ENCODE measurements around the gene C11orf42. TPM values are rescaled to one million over a fixed set of nuclear protein-coding genes. Genes with fewer than 3 reads are reported as not detected.
A peak's percentile ranks its signal among the peaks of the same experiment; 100 is the strongest.

The C11orf42 gene
- total RNA-seq, 1 experiment from 2014 or later: not detected

- peak; percentile 73 for DNase-seq
- Histone ChIP-seq H3K9me3 (ENCODE audit: low read length) (no peaks in the 10 kb centered on the region), H3K27ac (ENCODE audit: low read length) (no peak overlapping the region), H3K27me3 (ENCODE audit: low read length) (no peaks in the 10 kb centered on the region), H3K9ac (ENCODE audit: low read length) (no peak overlapping the region), H3K9me2 (replicated peaks; ENCODE audit: insufficient read depth, low read length) (no peaks in the 10 kb centered on the region), H3K4me3 (ENCODE audit: low read length) (no peak overlapping the region), H3K79me2 (ENCODE audit: low read length) (no peaks in the 10 kb centered on the region), H2AFZ (ENCODE audit: low read length) (no peak overlapping the region), H4K20me1 (ENCODE audit: insufficient read depth, low read depth, low read length) (no peaks in the 10 kb centered on the region), H3K4me1 (ENCODE audit: low read length) (no peaks in the 10 kb centered on the region), H3K4me2 (ENCODE audit: low read depth, low read length, poor library complexity, severe bottlenecking) (no peak overlapping the region), H3K36me3 (ENCODE audit: insufficient read depth, low read length) (no peaks in the 10 kb centered on the region)
These were observed 45.9 kb downstream of the C11orf42 start for GRCh38 chr11:6251120-6251733.

DNA sequence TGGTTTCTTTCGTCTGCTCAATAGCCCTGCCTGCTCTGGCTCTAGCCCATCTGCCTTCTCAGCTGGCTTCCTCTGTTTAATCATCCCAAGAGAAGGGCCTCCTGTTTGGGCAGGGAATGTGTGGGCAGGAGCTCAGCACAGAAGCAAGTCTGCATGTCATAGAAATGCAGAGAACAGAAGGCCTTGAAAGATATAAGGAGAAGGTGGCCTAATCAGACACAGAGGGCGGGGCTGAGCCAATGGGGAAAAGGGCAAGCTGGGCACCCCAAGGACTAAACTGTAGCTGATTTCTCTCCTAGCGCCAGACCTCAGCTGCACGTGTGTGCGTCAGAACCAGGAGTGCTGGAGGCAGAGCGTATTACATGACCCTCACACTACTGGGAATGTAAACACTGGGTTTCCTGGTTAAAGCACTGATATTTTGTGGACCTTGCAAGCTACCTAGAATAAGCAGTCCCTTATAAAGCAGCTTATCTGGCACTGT, 46.7 kb downstream of the C11orf42 start:
- Histone ChIP-seq H3K36me3 (ENCODE audit: insufficient read depth, low read length) (no peaks in the 10 kb centered on the region), H3K9me3 (ENCODE audit: low read length) (no peaks in the 10 kb centered on the region), H3K4me1 (ENCODE audit: low read length) (no peaks in the 10 kb centered on the region), H3K27me3 (ENCODE audit: low read length) (no peaks in the 10 kb centered on the region), H4K20me1 (ENCODE audit: insufficient read depth, low read depth, low read length) (no peaks in the 10 kb centered on the region), H2AFZ (ENCODE audit: low read length) (no peak overlapping the region), H3K4me2 (ENCODE audit: low read depth, low read length, poor library complexity, severe bottlenecking) (no peak overlapping the region), H3K9ac (ENCODE audit: low read length) (no peak overlapping the region), H3K4me3 (ENCODE audit: low read length) (no peak overlapping the region), H3K9me2 (replicated peaks; ENCODE audit: insufficient read depth, low read length) (no peaks in the 10 kb centered on the region), H3K27ac (ENCODE audit: low read length) (no peak overlapping the region), H3K79me2 (ENCODE audit: low read length) (no peaks in the 10 kb centered on the region)
- DNase-seq: no peak

- H3K27me3 ChIP-seq (ENCODE audit: low read length): no peaks in the 10 kb centered on the region
These were observed 47.8 kb downstream of the C11orf42 start for GRCh38 chr11:6253197-6253596.

DNA sequence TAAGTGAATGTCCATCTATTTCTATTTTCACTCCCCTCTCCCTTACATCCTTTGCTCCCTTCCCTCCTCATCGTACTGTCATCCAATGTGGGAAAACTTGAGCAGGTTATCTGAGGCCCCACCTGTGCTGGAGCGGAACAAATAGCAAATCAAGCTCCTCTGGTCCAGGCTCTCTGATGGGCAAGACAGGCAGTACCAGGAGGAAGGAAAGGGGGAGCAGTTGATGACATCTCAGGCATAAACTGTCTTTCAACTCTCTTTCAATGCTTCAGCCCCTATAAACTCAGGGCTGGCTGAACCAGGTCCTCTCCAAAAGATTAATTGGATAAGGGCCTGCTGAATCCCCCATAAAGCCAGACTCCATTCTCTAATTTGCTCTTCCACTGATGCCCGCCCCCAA, 52.8 kb downstream of the C11orf42 start:
- Histone ChIP-seq H3K9me2 (replicated peaks; ENCODE audit: insufficient read depth, low read length) (no peaks in the 10 kb centered on the region), H2AFZ (ENCODE audit: low read length) (no peak overlapping the region), H3K4me2 (ENCODE audit: low read depth, low read length, poor library complexity, severe bottlenecking) (no peak overlapping the region), H3K9me3 (ENCODE audit: low read length) (no peaks in the 10 kb centered on the region), H4K20me1 (ENCODE audit: insufficient read depth, low read depth, low read length) (no peaks in the 10 kb centered on the region), H3K27ac (ENCODE audit: low read length) (no peak overlapping the region), H3K27me3 (ENCODE audit: low read length) (no peaks in the 10 kb centered on the region), H3K4me1 (ENCODE audit: low read length) (no peaks in the 10 kb centered on the region), H3K9ac (ENCODE audit: low read length) (no peak overlapping the region), H3K36me3 (ENCODE audit: insufficient read depth, low read length) (no peaks in the 10 kb centered on the region), H3K79me2 (ENCODE audit: low read length) (no peaks in the 10 kb centered on the region), H3K4me3 (ENCODE audit: low read length) (no peak overlapping the region)
- DNase-seq: no peak

More at GRCh38 chr11:6253197-6253596, 47.8 kb downstream of the C11orf42 start:
- Histone ChIP-seq H3K9ac (ENCODE audit: low read length) (no peak overlapping the region), H3K4me2 (ENCODE audit: low read depth, low read length, poor library complexity, severe bottlenecking) (no peak overlapping the region), H3K9me3 (ENCODE audit: low read length) (no peaks in the 10 kb centered on the region), H3K9me2 (replicated peaks; ENCODE audit: insufficient read depth, low read length) (no peaks in the 10 kb centered on the region), H4K20me1 (ENCODE audit: insufficient read depth, low read depth, low read length) (no peaks in the 10 kb centered on the region), H3K4me1 (ENCODE audit: low read length) (no peaks in the 10 kb centered on the region), H3K27ac (ENCODE audit: low read length) (no peak overlapping the region), H3K79me2 (ENCODE audit: low read length) (no peaks in the 10 kb centered on the region), H3K36me3 (ENCODE audit: insufficient read depth, low read length) (no peaks in the 10 kb centered on the region), H2AFZ (ENCODE audit: low read length) (no peak overlapping the region), H3K4me3 (ENCODE audit: low read length) (no peak overlapping the region)
- DNase-seq: no peak

DNA sequence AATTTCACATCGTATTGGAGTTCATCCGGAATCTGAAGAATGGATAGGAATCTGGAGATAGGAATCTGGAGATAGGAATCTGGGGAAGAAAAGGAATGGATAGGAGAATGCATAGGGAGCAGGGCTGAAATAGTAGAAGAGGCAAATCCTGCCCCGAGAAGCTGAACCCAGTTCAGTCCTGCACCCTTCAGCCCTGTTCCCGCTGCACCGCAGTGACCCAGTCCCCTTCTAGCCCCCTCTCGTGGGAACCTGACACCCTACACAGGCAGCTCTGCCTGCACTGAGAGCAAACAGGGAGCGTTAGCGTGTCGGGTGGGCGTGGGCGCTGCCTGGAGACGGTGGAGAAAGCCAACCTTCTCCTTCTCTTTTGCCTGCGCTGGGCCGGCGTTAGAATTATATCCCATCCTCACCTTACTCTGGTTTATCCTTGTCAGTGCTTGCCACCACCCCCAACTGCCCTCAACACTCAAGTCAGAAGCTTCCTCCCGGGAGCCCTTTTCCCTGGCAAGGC, 53.3 kb downstream of the C11orf42 start:
- Histone ChIP-seq H3K9me2 (replicated peaks; ENCODE audit: insufficient read depth, low read length) (no peaks in the 10 kb centered on the region), H3K4me1 (ENCODE audit: low read length) (no peaks in the 10 kb centered on the region), H3K79me2 (ENCODE audit: low read length) (no peaks in the 10 kb centered on the region), H2AFZ (ENCODE audit: low read length) (no peak overlapping the region), H3K4me3 (ENCODE audit: low read length) (no peak overlapping the region), H4K20me1 (ENCODE audit: insufficient read depth, low read depth, low read length) (no peaks in the 10 kb centered on the region), H3K9me3 (ENCODE audit: low read length) (no peaks in the 10 kb centered on the region), H3K27ac (ENCODE audit: low read length) (no peak overlapping the region), H3K36me3 (ENCODE audit: insufficient read depth, low read length) (no peaks in the 10 kb centered on the region), H3K9ac (ENCODE audit: low read length) (no peak overlapping the region), H3K4me2 (ENCODE audit: low read depth, low read length, poor library complexity, severe bottlenecking) (no peak overlapping the region), H3K27me3 (ENCODE audit: low read length) (no peaks in the 10 kb centered on the region)
- no peak for DNase-seq

GRCh38 chr11:6260207-6260726, 54.9 kb downstream of the C11orf42 start:
- DNase-seq: no peak
- Histone ChIP-seq H3K4me2 (ENCODE audit: low read depth, low read length, poor library complexity, severe bottlenecking) (no peak overlapping the region), H3K27ac (ENCODE audit: low read length) (no peak overlapping the region), H2AFZ (ENCODE audit: low read length) (no peak overlapping the region), H3K79me2 (ENCODE audit: low read length) (no peaks in the 10 kb centered on the region), H3K9ac (ENCODE audit: low read length) (no peak overlapping the region), H4K20me1 (ENCODE audit: insufficient read depth, low read depth, low read length) (no peaks in the 10 kb centered on the region), H3K4me1 (ENCODE audit: low read length) (no peaks in the 10 kb centered on the region), H3K9me2 (replicated peaks; ENCODE audit: insufficient read depth, low read length) (no peaks in the 10 kb centered on the region), H3K36me3 (ENCODE audit: insufficient read depth, low read length) (no peaks in the 10 kb centered on the region), H3K4me3 (ENCODE audit: low read length) (no peak overlapping the region), H3K9me3 (ENCODE audit: low read length) (no peaks in the 10 kb centered on the region), H3K27me3 (ENCODE audit: low read length) (no peaks in the 10 kb centered on the region)

Other genes with a start within 250 kb of the C11orf42 start
- gene OR56A5, start 237.1 kb upstream of the C11orf42 start, total RNA-seq (2014; rRNA removed; shearing (Covaris generic); ENCODE audit: low replicate concordance): not detected in 2 replicates
- gene OR52L1, start 218.6 kb upstream of the C11orf42 start, total RNA-seq (2014; rRNA removed; shearing (Covaris generic); ENCODE audit: low replicate concordance): not detected in 2 replicates
- not detected in 2 replicates for gene OR56A4, start 198.6 kb upstream of the C11orf42 start, total RNA-seq (2014; rRNA removed; shearing (Covaris generic); ENCODE audit: low replicate concordance)
- gene OR56A1, start 174.8 kb upstream of the C11orf42 start, total RNA-seq (2014; rRNA removed; shearing (Covaris generic); ENCODE audit: low replicate concordance): not detected in 2 replicates
- gene OR56B4, start 97.9 kb upstream of the C11orf42 start, total RNA-seq (2014; rRNA removed; shearing (Covaris generic); ENCODE audit: low replicate concordance): not detected in 2 replicates
- 0.26 TPM in 1 of 2 replicates, not detected in the other for gene OR52B2, start 35.2 kb upstream of the C11orf42 start, total RNA-seq (2014; rRNA removed; shearing (Covaris generic); ENCODE audit: low replicate concordance)
- not detected in 2 replicates for gene OR52W1, start 6.3 kb upstream of the C11orf42 start, total RNA-seq (2014; rRNA removed; shearing (Covaris generic); ENCODE audit: low replicate concordance)
- gene FHIP1B, start 29.1 kb downstream of the C11orf42 start, total RNA-seq (2014; rRNA removed; shearing (Covaris generic); ENCODE audit: low replicate concordance): 33.9 and 53.8 TPM in 2 replicates
- 1.7 and 2.0 TPM in 2 replicates for gene CNGA4, start 33.5 kb downstream of the C11orf42 start, total RNA-seq (2014; rRNA removed; shearing (Covaris generic); ENCODE audit: low replicate concordance)
- gene CCKBR, start 54.3 kb downstream of the C11orf42 start, total RNA-seq (2014; rRNA removed; shearing (Covaris generic); ENCODE audit: low replicate concordance): not detected in 2 replicates
- not detected in 2 replicates for gene CAVIN3, start 114.9 kb downstream of the C11orf42 start, total RNA-seq (2014; rRNA removed; shearing (Covaris generic); ENCODE audit: low replicate concordance)
- gene SMPD1, start 184.9 kb downstream of the C11orf42 start, total RNA-seq (2014; rRNA removed; shearing (Covaris generic); ENCODE audit: low replicate concordance): 2.3 and 2.9 TPM in 2 replicates
- not detected in 2 replicates for gene APBB1, start 213.5 kb downstream of the C11orf42 start, total RNA-seq (2014; rRNA removed; shearing (Covaris generic); ENCODE audit: low replicate concordance)
- 0.22 TPM in 1 of 2 replicates, not detected in the other for gene HPX, start 235.4 kb downstream of the C11orf42 start, total RNA-seq (2014; rRNA removed; shearing (Covaris generic); ENCODE audit: low replicate concordance)

All from Karpas-422 (cell line).